OCI-LY1 (cell line): Measurements from ENCODE around the gene IGFBPL1.

Source experiments
- H2AFZ ChIP-seq: fragments of 200-600 bp; sonication (generic), shearing (Covaris generic); 2 replicates; pipeline ENCODE4 v1.6.0; 2014; ENCODE audit warnings: antibody characterized with exemption, mild to moderate bottlenecking, low read length
- H3F3A ChIP-seq: fragments of 200-600 bp; sonication (generic), shearing (Covaris generic); 2 replicates; pipeline ENCODE4 v1.6.0; 2014; ENCODE audit warnings: mild to moderate bottlenecking, antibody characterized with exemption, low read length, moderate library complexity; ENCODE audit not compliant: insufficient read depth
- H3K27ac ChIP-seq: fragments of 200-600 bp; sonication (generic); 2 replicates; pipeline ENCODE4 v1.5.1; 2014; ENCODE audit warnings: low read length, mixed run types, mild to moderate bottlenecking, low read depth; ENCODE audit not compliant: poor library complexity, severe bottlenecking
- H3K27me3 ChIP-seq: fragments of 200-600 bp; sonication (generic); 2 replicates; pipeline ENCODE4 v1.6.0; 2014; ENCODE audit warnings: antibody characterized with exemption, mild to moderate bottlenecking, low read length, moderate library complexity; ENCODE audit not compliant: insufficient read depth
- H3K36me3 ChIP-seq: fragments of 200-600 bp; sonication (generic); 2 replicates; pipeline ENCODE4 v1.6.1; 2014; ENCODE audit warnings: mild to moderate bottlenecking, antibody characterized with exemption, low read length, moderate library complexity, mixed read lengths; ENCODE audit not compliant: insufficient read depth
- H3K4me1 ChIP-seq: fragments of 200-600 bp; sonication (generic); 2 replicates; pipeline ENCODE4 v1.5.1; 2014; ENCODE audit warnings: mild to moderate bottlenecking, low read length, moderate library complexity; ENCODE audit not compliant: insufficient read depth, severe bottlenecking
- H3K4me2 ChIP-seq: fragments of 200-600 bp; sonication (generic), shearing (Covaris generic); 2 replicates; pipeline ENCODE4 v1.6.1; 2014; ENCODE audit warnings: low read length
- H3K4me3 ChIP-seq: fragments of 200-600 bp; sonication (generic); 2 replicates; pipeline ENCODE4 v1.5.1; 2014; ENCODE audit warnings: low read length, low read depth, mild to moderate bottlenecking, mixed read lengths; ENCODE audit not compliant: poor library complexity, severe bottlenecking
- H3K79me2 ChIP-seq: fragments of 200-600 bp; shearing (Covaris generic); 2 replicates; pipeline ENCODE4 v1.6.1; 2016; ENCODE audit warnings: mixed run types, low read length, mixed read lengths; ENCODE audit not compliant: insufficient read depth
- H3K9ac ChIP-seq: fragments of 200-600 bp; sonication (generic), shearing (Covaris generic); 2 replicates; pipeline ENCODE4 v1.6.1; 2014; ENCODE audit warnings: mild to moderate bottlenecking, low read length, mixed read lengths
- H3K9me2 ChIP-seq: fragments of 200-600 bp; sonication (generic), shearing (Covaris generic); 2 replicates; pipeline ENCODE4 v1.6.1; 2014; ENCODE audit warnings: low read depth, mild to moderate bottlenecking, low read length, mixed read lengths
- H3K9me3 ChIP-seq: fragments of 200-600 bp; shearing (Covaris generic); 2 replicates; pipeline ENCODE4 v1.6.1; 2014; ENCODE audit warnings: low read length, mixed read lengths
- H4K20me1 ChIP-seq: fragments of 200-600 bp; sonication (generic), shearing (Covaris generic); 2 replicates; pipeline ENCODE4 v1.6.0; 2016; ENCODE audit warnings: mild to moderate bottlenecking, low read length; ENCODE audit not compliant: insufficient read depth
- CTCF ChIP-seq: fragments of 200-600 bp; sonication (generic), shearing (Covaris generic); IDR thresholded peaks from 2 replicates; pipeline ENCODE4 v1.5.1; 2017; ENCODE audit warnings: mild to moderate bottlenecking, antibody characterized with exemption, low read length, moderate library complexity, mixed read lengths
- EZH2 ChIP-seq: fragments of 200-600 bp; sonication (generic), shearing (Covaris generic); IDR thresholded peaks from 2 replicates; pipeline ENCODE4 v1.8.0; 2017; ENCODE audit warnings: borderline replicate concordance, mixed run types, mild to moderate bottlenecking, antibody characterized with exemption, low read length, moderate library complexity, mixed read lengths

The IGFBPL1 gene

GRCh38 chr9:38370176-38370575 is 54.1 kb downstream of the IGFBPL1 start:
- no peaks in the 10 kb centered on the region for H3K9me3 ChIP-seq
- no peaks in the 10 kb centered on the region for H3K9me2 ChIP-seq
- H3K27me3 ChIP-seq: no peaks in the 10 kb centered on the region
- no peaks in the 10 kb centered on the region for H4K20me1 ChIP-seq
- H3K4me1 ChIP-seq: no peaks in the 10 kb centered on the region
- no peak overlapping the region for H2AFZ ChIP-seq
- no peak overlapping the region for H3K4me3 ChIP-seq
- no peaks in the 10 kb centered on the region for H3K79me2 ChIP-seq
- no peaks in the 10 kb centered on the region for H3F3A ChIP-seq
- H3K36me3 ChIP-seq: no peaks in the 10 kb centered on the region
- H3K27ac ChIP-seq: no peak overlapping the region
- H3K4me2 ChIP-seq: no peak overlapping the region
- no peak overlapping the region for H3K9ac ChIP-seq
- TF ChIP-seq CTCF (no peak), EZH2 (no peak)

- Histone ChIP-seq H3K9ac (no peak overlapping the region), H4K20me1 (no peaks in the 10 kb centered on the region), H3K36me3 (no peaks in the 10 kb centered on the region), H3K27ac (no peak overlapping the region), H3K27me3 (no peaks in the 10 kb centered on the region), H2AFZ (no peak overlapping the region), H3K79me2 (no peaks in the 10 kb centered on the region), H3K4me1 (no peaks in the 10 kb centered on the region), H3F3A (no peaks in the 10 kb centered on the region), H3K4me3 (no peak overlapping the region), H3K9me3 (no peaks in the 10 kb centered on the region), H3K9me2 (no peaks in the 10 kb centered on the region), H3K4me2 (no peak overlapping the region)
- TF ChIP-seq EZH2 (no peak), CTCF (no peak)
Measured at GRCh38 chr9:38368731-38369130, 55.5 kb downstream of the IGFBPL1 start.

- no peak overlapping the region for H3K27ac ChIP-seq
- H3K27me3 ChIP-seq: no peaks in the 10 kb centered on the region
- no peak overlapping the region for H3K9ac ChIP-seq
- no peaks in the 10 kb centered on the region for H4K20me1 ChIP-seq
- TF ChIP-seq EZH2 (no peak), CTCF (no peak)
- H3F3A ChIP-seq: no peaks in the 10 kb centered on the region
- no peaks in the 10 kb centered on the region for H3K9me3 ChIP-seq
- no peak overlapping the region for H3K4me2 ChIP-seq
- H3K4me3 ChIP-seq: no peak overlapping the region
- no peaks in the 10 kb centered on the region for H3K79me2 ChIP-seq
- no peaks in the 10 kb centered on the region for H3K36me3 ChIP-seq
- H3K9me2 ChIP-seq: no peaks in the 10 kb centered on the region
- H3K4me1 ChIP-seq: no peaks in the 10 kb centered on the region
- H2AFZ ChIP-seq: no peak overlapping the region
Measured at GRCh38 chr9:38367898-38368297, 56.4 kb downstream of the IGFBPL1 start.
